EH (cell line): ENCODE results near the gene TATDN2.

Source experiments
- DNase-seq: peaks from one replicate; pipeline ENCODE4 v3.0.0-alpha.2; 2015; ENCODE audit warnings: low read depth

Gene TATDN2, protein sequence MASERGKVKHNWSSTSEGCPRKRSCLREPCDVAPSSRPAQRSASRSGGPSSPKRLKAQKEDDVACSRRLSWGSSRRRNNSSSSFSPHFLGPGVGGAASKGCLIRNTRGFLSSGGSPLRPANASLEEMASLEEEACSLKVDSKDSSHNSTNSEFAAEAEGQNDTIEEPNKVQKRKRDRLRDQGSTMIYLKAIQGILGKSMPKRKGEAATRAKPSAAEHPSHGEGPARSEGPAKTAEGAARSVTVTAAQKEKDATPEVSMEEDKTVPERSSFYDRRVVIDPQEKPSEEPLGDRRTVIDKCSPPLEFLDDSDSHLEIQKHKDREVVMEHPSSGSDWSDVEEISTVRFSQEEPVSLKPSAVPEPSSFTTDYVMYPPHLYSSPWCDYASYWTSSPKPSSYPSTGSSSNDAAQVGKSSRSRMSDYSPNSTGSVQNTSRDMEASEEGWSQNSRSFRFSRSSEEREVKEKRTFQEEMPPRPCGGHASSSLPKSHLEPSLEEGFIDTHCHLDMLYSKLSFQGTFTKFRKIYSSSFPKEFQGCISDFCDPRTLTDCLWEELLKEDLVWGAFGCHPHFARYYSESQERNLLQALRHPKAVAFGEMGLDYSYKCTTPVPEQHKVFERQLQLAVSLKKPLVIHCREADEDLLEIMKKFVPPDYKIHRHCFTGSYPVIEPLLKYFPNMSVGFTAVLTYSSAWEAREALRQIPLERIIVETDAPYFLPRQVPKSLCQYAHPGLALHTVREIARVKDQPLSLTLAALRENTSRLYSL

GRCh38 chr3:10248184-10248983 is at the start of gene TATDN2:
TATDN2 (plus strand) TSS chr3:10248459; CDS start chr3:10249201, 742 bp downstream.
- peak; percentile 95 for DNase-seq

- peak; percentile 59 for DNase-seq
Observed at GRCh38 chr3:10198761-10199649, 49.3 kb upstream of the TATDN2 start.

- peak; percentile 51 for DNase-seq
Observed at GRCh38 chr3:10204921-10205320, 43.3 kb upstream of the TATDN2 start.

DNA sequence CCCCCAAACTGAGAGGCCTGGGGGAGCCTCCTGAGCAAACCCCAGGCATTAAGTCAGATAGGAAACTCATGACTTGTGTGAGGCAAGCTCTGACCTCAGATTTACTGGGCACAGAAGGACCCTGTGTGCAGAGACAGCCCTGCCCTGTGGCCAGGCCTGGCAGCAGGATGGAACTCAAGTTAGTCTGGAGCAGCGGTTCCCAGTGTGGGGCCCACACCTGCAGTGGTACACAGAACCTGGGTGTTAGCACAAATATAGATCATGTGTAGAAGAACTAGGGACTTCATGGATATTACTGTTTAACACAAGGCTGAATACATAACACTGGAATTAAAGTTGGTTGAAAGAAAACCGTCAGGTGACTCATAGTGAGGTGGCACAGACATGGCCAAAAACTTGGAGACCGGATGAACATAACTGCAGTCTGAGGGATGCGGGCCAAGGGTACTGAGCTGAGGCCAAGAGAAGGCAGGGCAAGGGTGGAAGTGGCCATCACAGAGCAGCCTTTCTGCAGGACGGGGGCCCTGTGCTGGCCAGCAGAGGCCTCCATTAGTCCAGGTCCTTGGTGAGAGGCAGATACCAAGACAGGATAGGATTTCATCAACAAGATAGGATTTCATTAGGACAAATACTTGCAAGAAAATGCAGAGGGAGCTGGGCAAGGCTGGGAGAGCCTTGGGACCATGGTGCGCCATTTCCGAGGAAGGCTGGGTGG is 42.7 kb upstream of the TATDN2 start:
- peak; percentile 94 for DNase-seq

- no peak for DNase-seq
Observed at GRCh38 chr3:10206166-10206511, 42.1 kb upstream of the TATDN2 start.

DNA sequence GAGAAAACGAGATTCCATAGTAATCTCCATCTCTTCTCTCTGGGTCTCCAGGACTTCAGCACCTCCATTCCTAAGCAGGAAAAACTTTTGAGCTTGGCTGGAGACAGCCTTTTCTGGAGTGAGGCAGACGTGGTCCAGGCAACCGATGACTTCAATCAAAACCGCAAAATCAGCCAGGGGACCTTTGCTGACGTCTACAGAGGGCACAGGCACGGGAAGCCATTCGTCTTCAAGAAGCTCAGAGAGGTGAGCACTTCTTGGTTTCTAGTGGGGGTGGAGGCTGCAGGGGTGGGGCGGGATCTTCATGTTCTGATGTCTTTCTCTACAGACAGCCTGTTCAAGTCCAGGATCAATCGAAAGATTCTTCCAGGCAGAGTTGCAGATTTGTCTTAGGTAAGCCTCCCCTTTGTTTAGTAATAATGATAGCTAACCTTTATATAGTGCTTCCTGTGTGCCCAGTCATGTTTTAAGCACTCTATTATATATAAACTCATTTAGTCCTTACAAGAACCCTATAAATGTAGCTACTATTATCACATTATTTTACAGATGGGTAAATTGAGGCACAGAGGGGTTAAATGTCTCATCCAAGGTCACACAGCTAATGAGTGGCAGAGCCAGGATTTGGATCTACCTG is 35.0 kb upstream of the TATDN2 start:
- no peak for DNase-seq

DNA sequence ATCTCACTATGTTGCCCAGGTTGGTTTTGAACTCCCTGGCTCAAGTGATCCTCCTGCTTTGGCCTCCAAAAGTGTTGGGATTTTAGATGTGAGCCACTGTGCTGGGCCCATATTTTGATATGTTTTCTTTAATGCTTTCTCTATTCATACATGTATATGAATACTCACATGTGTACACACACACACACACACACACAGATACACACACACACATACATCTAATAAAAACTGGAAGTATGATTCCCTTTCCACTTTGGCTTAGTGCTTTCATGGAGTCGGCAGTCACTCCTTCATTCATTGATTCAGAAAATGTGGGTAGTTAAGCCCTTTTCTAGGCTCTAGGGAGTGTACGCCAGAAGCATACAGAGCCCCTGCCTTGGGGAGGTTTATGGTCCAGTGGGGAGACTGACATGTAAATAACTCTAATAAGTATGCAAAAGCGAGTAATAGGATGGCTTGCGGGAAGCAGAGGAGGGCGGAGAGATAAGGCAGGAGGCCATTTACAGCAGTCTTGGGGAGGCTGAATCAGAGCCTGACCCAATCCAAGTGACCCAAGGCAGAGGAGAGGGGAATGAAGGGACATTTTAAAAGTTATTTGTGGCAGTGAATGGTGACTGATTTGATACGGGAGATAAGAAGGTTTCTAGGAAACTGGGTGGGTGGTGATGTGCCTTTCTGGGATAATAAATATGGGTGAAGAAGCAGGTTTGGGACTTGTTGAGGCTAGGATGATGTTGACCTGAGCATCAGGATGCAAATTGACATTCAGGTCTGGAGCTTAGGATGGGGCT is 32.5 kb upstream of the TATDN2 start:
- DNase-seq, result no peak

- no peak for DNase-seq
Observed at GRCh38 chr3:10217359-10217758, 30.9 kb upstream of the TATDN2 start.

DNA sequence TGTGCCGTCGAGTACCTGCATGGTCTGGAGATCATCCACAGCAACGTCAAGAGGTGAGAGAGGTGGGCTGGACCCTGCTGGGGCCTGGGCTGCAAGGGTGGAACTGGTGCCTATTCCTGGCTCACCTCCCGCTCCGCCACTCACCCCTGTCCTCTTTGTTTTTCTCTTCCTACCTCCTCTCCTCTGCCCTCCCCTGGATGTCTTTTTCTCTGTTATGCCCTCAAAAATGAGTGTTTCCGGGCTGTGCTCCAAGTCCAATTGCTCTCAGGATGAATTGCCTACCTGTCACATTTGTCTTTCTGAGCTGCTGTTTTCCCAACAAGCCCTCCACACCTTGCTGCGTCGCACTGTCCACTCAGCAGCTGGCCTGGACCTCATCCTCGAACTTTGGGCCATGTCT is 28.5 kb upstream of the TATDN2 start:
- DNase-seq, result no peak

- no peak for DNase-seq
Observed at GRCh38 chr3:10223676-10224639, 24.3 kb upstream of the TATDN2 start.

GRCh38 chr3:10224794-10225665 is 23.2 kb upstream of the TATDN2 start:
- peak; percentile 83 for DNase-seq

GRCh38 chr3:10226293-10226692 is 22.0 kb upstream of the TATDN2 start:
- no peak for DNase-seq

GRCh38 chr3:10228248-10228950 is 19.9 kb upstream of the TATDN2 start:
- DNase-seq, result peak; percentile 56

GRCh38 chr3:10229576-10229975 is 18.7 kb upstream of the TATDN2 start:
- DNase-seq, result no peak

DNA sequence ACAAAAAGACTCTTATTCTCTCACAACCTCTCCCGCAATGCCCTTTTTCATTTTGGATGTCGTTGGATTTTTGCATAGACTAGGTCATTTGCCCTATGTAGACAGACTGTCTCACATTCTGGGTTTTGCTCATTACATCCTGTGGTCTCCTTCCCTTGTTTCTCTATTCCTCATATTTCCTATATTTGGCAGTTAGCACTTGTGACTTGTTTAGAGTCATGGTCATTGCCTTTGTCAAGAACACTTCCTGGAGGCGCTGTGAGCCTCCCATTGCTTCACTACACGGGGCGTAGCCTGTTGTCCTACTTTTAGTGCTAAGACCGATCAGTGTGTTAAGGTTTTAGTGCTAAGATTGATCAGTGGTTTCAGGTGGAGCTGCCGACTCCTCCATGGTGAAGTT is 16.1 kb upstream of the TATDN2 start:
- no peak for DNase-seq

DNA sequence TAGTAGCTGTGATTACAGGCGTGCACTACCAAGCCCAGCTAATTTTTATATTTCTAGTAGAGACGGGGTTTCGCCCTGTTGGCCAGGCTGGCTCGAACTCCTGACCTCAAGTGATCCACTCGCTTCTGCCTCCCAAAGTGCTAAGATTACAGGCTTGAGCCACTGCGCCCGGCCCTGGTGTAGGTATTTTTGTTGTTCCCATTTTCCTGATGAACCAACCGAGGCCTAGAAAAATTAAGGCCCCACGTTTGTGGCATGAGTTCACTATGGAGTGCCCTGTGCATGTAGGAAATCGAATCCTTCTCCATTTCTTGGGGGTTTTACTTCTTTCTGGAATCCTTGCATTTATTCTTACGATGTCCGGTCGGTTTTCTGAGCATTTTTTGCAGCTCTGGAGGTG is 14.3 kb upstream of the TATDN2 start:
- no peak for DNase-seq
